Ureter (tissue), 1 donor: Measurements from ENCODE around the gene TKT. TPM values are rescaled to one million over a fixed set of nuclear protein-coding genes. Genes with fewer than 3 reads are reported as not detected.
A peak's percentile ranks its signal among the peaks of the same experiment; 100 is the strongest.
"Not testable (repeated sequence)": the region's sequence is repeated elsewhere in the genome, so short reads cannot be mapped to it uniquely, and the experiment has no call there.

Experiments
- DNase-seq: peaks from one replicate; pipeline ENCODE4 v3.0.0-alpha.2; 2020; ENCODE audit warnings: low spot score
- total RNA-seq: library from RNA; stranded (reverse); gene quantifications from one replicate; pipeline ENCODE4 v1.2.4, GENCODE V29; 2023
- donor health status: DM: yes; HTN: yes; CAD: no.

The TKT gene
- total RNA-seq: 194 TPM

DNA sequence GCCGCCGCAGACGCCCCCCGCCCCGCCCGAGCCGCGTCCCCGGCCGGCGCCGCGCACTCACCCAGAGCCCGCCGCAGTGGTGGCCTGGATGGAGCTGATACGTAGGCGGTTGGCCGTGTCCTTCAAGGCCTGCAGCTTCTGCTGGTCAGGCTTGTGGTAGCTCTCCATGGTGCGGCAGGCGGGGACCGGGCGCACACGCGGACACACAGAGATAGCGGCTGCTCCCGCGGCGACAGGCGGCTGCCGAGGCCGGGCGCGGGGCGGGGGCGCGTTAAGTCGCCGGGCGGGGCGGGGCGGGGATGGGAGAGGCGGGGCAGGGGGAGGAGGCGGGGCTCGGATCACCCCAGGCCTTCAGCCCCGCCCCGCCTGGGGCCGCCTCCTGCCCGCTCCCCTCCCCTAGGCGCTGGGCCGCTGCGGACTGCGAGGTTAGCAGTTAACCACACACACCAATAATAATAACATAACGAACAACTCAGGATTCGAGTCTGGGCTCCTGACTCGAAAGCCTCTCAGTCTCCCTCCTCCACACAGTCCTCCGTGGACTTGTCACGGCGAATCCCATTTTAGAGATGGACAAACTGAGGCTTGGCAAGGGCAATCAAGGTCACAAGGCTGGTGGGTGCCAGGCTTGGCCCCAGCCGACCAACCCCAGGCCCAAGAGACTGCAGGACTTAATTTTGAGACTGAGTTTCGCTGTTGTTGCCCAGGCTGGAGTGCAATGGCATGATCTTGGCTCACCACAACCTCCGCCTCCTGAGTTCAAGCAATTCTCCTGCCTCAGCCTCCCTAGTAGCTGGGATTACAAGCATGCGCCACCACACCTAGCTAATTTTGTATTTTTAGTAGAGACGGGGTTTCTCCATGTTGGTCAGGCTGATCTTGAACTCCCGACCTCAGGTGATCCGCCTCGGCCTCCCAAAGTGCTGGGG, at the start of gene TKT:
Gene TKT, minus strand, starts transcription at position 248 of the 929 bp plus-strand sequence. Its CDS starts 80 bp downstream, at position 168.
- peak; percentile 87 for DNase-seq

DNA sequence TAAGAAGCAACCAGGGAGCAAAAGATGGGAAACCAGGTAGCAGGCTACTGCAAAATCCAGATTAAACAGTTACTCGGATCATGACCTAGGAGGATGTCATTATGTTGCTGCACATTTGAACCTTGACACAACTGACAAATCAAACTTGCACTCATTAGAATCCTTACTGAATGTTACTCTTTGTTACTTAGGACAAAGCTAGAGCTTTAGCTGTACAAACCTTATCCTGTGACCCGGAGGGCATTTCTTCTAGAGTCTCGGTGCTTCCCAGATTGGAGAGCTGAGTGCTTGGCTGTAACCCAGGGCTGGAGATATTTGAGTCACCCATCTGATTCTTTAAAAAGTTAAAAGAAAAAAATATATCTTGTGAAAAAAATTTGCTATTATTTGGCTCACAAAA, 48.1 kb upstream of the TKT start:
- DNase-seq: no peak

DNA sequence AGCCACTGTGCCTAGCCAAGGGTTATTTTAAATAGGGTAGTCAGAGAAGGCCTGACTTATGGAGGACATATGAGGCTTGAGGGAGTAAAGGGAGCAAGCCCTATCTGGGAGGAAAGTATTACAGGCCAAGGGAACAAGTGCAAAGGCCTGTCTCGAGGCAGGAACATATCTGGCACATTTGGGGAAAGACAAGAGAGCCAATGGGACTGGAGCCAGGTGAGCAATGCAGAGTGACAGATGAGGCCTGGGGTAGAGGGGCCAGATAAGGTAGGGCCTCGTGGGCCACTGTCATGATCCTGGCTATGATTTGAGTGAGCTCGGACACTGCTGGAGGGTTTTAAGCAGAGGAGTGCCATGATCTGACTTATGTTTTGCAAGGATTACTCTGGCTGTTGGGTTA, 47.7 kb upstream of the TKT start:
- no peak for DNase-seq

DNA sequence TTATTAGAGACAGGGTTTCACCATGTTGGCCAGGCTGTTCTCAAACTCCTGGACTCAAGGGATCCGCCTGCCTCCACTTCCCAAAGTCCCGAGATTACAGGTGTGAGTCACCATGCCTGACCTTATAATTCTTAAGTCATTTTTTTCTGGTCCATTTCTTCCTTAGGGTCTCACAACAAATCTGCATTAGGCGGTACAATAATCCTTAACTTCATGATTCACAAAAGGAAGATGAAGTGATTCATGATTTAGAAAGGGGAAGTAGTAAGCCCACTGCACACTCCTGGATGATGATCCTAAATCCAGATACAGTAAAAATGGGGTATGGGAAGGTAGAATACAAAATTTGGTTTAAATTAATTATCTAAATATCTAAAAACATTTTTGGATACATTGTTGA, 45.0 kb upstream of the TKT start:
- DNase-seq: no peak

- DNase-seq: not testable (repeated sequence)
Measured at GRCh38 chr3:53299611-53300023, 43.8 kb upstream of the TKT start.

GRCh38 chr3:53295410-53295809, 39.6 kb upstream of the TKT start:
- DNase-seq: no peak

DNA sequence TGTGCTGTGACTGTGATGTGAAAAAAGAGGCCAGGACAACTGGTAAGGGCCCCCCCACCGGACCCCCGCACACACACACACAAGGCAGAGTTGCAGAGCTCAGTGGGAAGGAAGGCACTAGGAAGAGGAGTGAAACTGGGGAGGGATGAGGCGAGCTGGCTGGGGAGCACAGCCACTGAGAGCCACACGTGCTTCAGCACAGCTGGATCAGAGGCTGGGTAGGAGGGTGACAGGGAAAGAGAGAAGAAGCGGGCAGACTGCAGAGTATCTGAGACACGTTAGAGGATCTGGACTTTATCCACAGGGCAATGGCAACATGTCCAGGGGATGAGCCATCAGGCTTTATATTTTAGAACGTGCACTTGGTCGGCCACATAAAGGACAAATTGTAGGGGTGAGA, 38.0 kb upstream of the TKT start:
- DNase-seq: no peak

GRCh38 chr3:53288214-53288613, 32.4 kb upstream of the TKT start:
- DNase-seq: no peak

- DNase-seq: no peak
Measured at GRCh38 chr3:53287131-53287629, 31.4 kb upstream of the TKT start.

DNA sequence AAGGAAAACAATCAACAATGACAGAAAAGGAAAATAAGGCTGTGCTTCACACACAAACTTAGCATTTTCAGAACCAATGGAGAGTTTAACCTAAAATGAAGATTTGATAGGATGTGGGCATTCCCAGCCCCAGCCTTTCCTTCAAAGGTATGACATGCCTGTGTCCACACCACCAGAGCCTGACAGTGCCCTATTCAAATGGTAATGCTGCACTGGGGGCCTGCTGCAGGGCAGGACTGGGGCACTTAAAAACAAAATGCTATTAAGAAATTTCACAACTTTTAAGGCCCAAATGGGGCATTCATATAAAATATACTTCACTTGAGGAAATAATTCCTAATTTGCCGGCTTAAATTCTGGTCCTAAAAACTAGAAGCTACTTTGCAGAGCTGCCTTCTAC, 30.9 kb upstream of the TKT start:
- DNase-seq: no peak

DNA sequence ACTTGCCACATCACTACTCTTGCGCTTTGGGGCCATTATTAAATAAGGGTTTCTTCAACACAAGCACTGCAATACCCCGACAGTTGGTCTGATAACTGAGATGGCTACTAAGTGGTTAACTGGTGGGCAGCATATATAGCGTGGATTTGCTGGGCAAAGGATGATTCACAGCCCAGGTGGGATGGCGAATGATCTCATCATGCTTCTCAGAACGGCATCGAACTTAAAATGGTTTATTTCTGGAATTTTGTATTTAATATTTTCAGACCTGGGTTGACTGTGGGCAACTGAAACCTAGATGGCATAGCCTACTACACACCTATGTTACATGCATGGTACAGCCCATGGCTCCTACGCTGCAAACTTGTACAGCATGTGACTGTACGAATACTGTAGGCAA, 26.8 kb upstream of the TKT start:
- no peak for DNase-seq

DNA sequence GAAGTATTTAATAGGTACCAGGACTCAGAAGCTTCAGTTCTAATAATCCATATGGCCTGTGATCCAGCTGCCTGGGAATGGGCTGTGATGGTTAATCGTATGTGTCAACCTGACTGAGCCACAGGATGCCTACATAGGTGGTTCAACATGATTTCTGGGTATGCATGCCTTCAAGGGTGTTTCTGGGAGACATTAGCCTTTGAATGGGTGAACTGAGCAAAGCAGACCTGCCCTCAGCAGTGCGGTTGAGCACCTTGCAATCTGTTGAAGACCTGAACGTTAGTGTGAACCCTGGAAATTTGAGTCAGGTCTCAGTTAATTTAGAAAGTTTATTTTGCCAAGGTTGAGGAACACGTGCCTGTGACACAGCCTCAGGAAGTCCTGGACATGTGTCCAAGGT, 22.8 kb upstream of the TKT start:
- DNase-seq: no peak

GRCh38 chr3:53274938-53275605, 19.2 kb upstream of the TKT start:
- DNase-seq: no peak

GRCh38 chr3:53273146-53273670, 17.4 kb upstream of the TKT start:
- DNase-seq: no peak

GRCh38 chr3:53269888-53270880, 14.4 kb upstream of the TKT start:
- peak; percentile 95 for DNase-seq

- not testable (repeated sequence) for DNase-seq
Measured at GRCh38 chr3:53269193-53269592, 13.4 kb upstream of the TKT start.

DNA sequence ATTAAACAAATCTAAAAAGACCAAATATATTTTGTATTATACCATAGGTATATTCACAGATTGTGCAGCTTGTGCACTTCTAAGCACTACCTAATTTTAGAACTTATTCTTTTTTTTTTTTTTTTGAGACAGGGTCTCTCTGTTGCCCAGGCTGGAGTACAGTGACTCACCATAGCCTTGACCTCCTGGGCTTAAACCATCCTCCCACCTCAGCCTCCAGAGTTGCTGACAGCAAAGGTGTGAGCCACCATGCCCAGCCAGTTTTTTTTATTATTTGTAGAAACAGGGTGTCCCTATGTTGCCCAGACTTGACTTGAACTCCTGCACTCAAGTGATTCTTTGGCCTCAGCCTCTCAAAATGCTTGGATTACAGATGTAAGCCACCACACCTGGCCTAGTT, 11.9 kb upstream of the TKT start:
- no peak for DNase-seq

GRCh38 chr3:53264718-53265117, 8.9 kb upstream of the TKT start:
- peak; percentile 70 for DNase-seq

DNA sequence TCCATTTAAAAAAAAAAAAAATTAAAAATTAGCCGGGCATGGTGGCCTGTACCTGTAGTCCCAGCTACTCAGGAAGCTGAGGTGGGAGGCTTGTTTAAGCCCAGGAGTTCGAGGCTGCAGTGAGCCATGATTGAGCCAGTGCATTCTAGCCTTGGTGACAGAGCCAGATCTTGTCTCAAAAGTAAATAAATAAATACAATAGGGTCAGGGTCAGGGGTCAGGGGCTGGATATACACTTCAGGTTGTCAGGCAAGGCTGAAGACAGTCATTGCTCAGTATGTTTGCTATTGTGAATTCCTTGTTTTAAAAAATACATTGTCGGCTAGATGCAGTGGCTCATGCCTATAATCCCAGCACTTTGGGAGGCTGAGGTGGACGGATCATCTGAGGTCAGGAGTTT, 8.1 kb upstream of the TKT start:
- DNase-seq: no peak

GRCh38 chr3:53261712-53262111, 5.9 kb upstream of the TKT start:
- no peak for DNase-seq

GRCh38 chr3:53260286-53260785, 4.5 kb upstream of the TKT start:
- DNase-seq: no peak
